HG03025 (cell line): Measurements from ENCODE around the gene SLC26A3.
"Not testable (repeated sequence)": the region's sequence is repeated elsewhere in the genome, so short reads cannot be mapped to it uniquely, and the experiment has no call there.

Source experiments
- ATAC-seq: cut with Tn5 transposase; IDR thresholded peaks from one replicate; pipeline ENCODE4 v1.9.1; 2021; ENCODE audit warnings: mild to moderate bottlenecking, moderate library complexity; ENCODE audit not compliant: unreplicated experiment, low FRiP score

The SLC26A3 gene

GRCh38 chr7:107803009-107803610 is at the start of gene SLC26A3:
SLC26A3 (minus strand) TSS chr7:107803223; CDS start chr7:107794509, 8,714 bp downstream.
- ATAC-seq, result no peak

- no peak for ATAC-seq
These were observed 47.6 kb upstream of the SLC26A3 start for GRCh38 chr7:107850643-107851042.

GRCh38 chr7:107850216-107850615 is 47.2 kb upstream of the SLC26A3 start:
- ATAC-seq, result no peak

- ATAC-seq, result not testable (repeated sequence)
These were observed 45.2 kb upstream of the SLC26A3 start for GRCh38 chr7:107848211-107848610.

- ATAC-seq, result not testable (repeated sequence)
These were observed 44.8 kb upstream of the SLC26A3 start for GRCh38 chr7:107847836-107848175.

- no peak for ATAC-seq
These were observed 44.3 kb upstream of the SLC26A3 start for GRCh38 chr7:107847168-107847835.

GRCh38 chr7:107846324-107846723 is 43.3 kb upstream of the SLC26A3 start:
- no peak for ATAC-seq

GRCh38 chr7:107843184-107843583 is 40.2 kb upstream of the SLC26A3 start:
- ATAC-seq, result no peak

- no peak for ATAC-seq
These were observed 39.2 kb upstream of the SLC26A3 start for GRCh38 chr7:107842213-107842612.

- no peak for ATAC-seq
These were observed 36.0 kb upstream of the SLC26A3 start for GRCh38 chr7:107838816-107839565.

GRCh38 chr7:107838024-107838601 is 35.1 kb upstream of the SLC26A3 start:
- no peak for ATAC-seq

- ATAC-seq, result no peak
These were observed 34.1 kb upstream of the SLC26A3 start for GRCh38 chr7:107837145-107837512.

GRCh38 chr7:107836237-107837144 is 33.5 kb upstream of the SLC26A3 start:
- no peak for ATAC-seq

- ATAC-seq, result no peak
These were observed 31.4 kb upstream of the SLC26A3 start for GRCh38 chr7:107834401-107834800.

- ATAC-seq, result no peak
These were observed 30.7 kb upstream of the SLC26A3 start for GRCh38 chr7:107833684-107834106.

GRCh38 chr7:107830420-107830819 is 27.4 kb upstream of the SLC26A3 start:
- no peak for ATAC-seq

- no peak for ATAC-seq
These were observed 25.5 kb upstream of the SLC26A3 start for GRCh38 chr7:107828540-107828939.

GRCh38 chr7:107827501-107827900 is 24.5 kb upstream of the SLC26A3 start:
- ATAC-seq, result no peak

- no peak for ATAC-seq
These were observed 23.4 kb upstream of the SLC26A3 start for GRCh38 chr7:107826451-107826850.

- no peak for ATAC-seq
These were observed 21.8 kb upstream of the SLC26A3 start for GRCh38 chr7:107824858-107825257.
